Measurements from ENCODE around the gene ARFGAP1. TPM values are rescaled to one million over a fixed set of nuclear protein-coding genes. Genes with fewer than 3 reads are reported as not detected.

ARFGAP1 gene
- total RNA-seq, 2 donors from 2014 or later, result 52.7 to 162 TPM

- intact Hi-C loops (cut with DNase I), result no loop called here
- 61 to 78% methylated on average over 12 to 29 of the region's 29 CpGs for WGBS, 2 donors
- no peaks in the 10 kb centered on the region for H3K36me3 ChIP-seq (replicated peaks in 1 of 2; ENCODE audit: insufficient read depth in 1 of 2, low read depth in 2 of 2)
- DNase-seq, result no peak
- TF ChIP-seq POLR2A (IDR thresholded peaks at IDR 0.05), result no peak
- no peak for TF ChIP-seq CTCF (IDR thresholded peaks at IDR 0.05)
- no peaks in the 10 kb centered on the region for H3K4me1 ChIP-seq
- H3K4me3 ChIP-seq, result no peak overlapping the region
- H3K27me3 ChIP-seq, result peaks cover 0 to 18% of the 10 kb centered on the region in 2 donors
- no peaks in the 10 kb centered on the region for H3K9me3 ChIP-seq
- no peak for ATAC-seq
- no peak overlapping the region for H3K27ac ChIP-seq
Observed at GRCh38 chr20:63311186-63311832, 38.7 kb downstream of the ARFGAP1 start.

GRCh38 chr20:63311833-63312243, 39.2 kb downstream of the ARFGAP1 start:
- peaks cover 0 to 13% of the 10 kb centered on the region in 2 donors for H3K27me3 ChIP-seq
- 27 to 29% methylated on average over 3 to 14 of the region's 18 CpGs for WGBS, 2 donors
- DNase-seq, result no peak

GRCh38 chr20:63312273-63312672, 39.7 kb downstream of the ARFGAP1 start:
- TF ChIP-seq POLR2A (IDR thresholded peaks at IDR 0.05), result no peak
- no peak for TF ChIP-seq CTCF (IDR thresholded peaks at IDR 0.05)
- Histone ChIP-seq H3K27ac (no peak overlapping the region), H3K36me3 (replicated peaks in 1 of 2; ENCODE audit: insufficient read depth in 1 of 2, low read depth in 2 of 2) (no peaks in the 10 kb centered on the region), H3K27me3 (peaks cover 0 to 12% of the 10 kb centered on the region in 2 donors), H3K4me3 (no peak overlapping the region), H3K9me3 (no peaks in the 10 kb centered on the region), H3K4me1 (no peaks in the 10 kb centered on the region)
- 55 to 68% methylated on average over 8 to 9 of the region's 9 CpGs for WGBS, 2 donors
- no peak for ATAC-seq
- no peak for DNase-seq
- intact Hi-C loops (cut with DNase I), result no loop called here

More at GRCh38 chr20:63311833-63312243, 39.2 kb downstream of the ARFGAP1 start:
- Histone ChIP-seq H3K4me1 (no peaks in the 10 kb centered on the region), H3K27ac (no peak overlapping the region), H3K36me3 (replicated peaks in 1 of 2; ENCODE audit: insufficient read depth in 1 of 2, low read depth in 2 of 2) (no peaks in the 10 kb centered on the region), H3K9me3 (no peaks in the 10 kb centered on the region), H3K4me3 (no peak overlapping the region)
- no peak for ATAC-seq
- TF ChIP-seq POLR2A (IDR thresholded peaks at IDR 0.05) (no peak), CTCF (IDR thresholded peaks at IDR 0.05) (no peak)
- intact Hi-C loops (cut with DNase I), result no loop called here

- no peak overlapping the region for H3K27ac ChIP-seq
- TF ChIP-seq POLR2A (IDR thresholded peaks at IDR 0.05) (no peak), CTCF (IDR thresholded peaks at IDR 0.05) (no peak)
- peaks cover 0 to 12% of the 10 kb centered on the region in 2 donors for H3K27me3 ChIP-seq
- ATAC-seq, result no peak
- no peak overlapping the region for H3K4me3 ChIP-seq
- no peaks in the 10 kb centered on the region for H3K9me3 ChIP-seq
- no peaks in the 10 kb centered on the region for H3K4me1 ChIP-seq
- 32 to 66% methylated on average over 11 to 18 of the region's 22 CpGs for WGBS, 2 donors
- H3K36me3 ChIP-seq (replicated peaks in 1 of 2; ENCODE audit: insufficient read depth in 1 of 2, low read depth in 2 of 2), result no peaks in the 10 kb centered on the region
- DNase-seq, result no peak
- intact Hi-C loops (cut with DNase I), result no loop called here
Observed at GRCh38 chr20:63312690-63313348, 40.2 kb downstream of the ARFGAP1 start.
